K562 (cell line): Measurements from ENCODE around the gene SLC45A3. TPM values are rescaled to one million over a fixed set of nuclear protein-coding genes. Genes with fewer than 3 reads are reported as not detected.

ENCODE experiments used
- ATAC-seq: fragments of 200-7000 bp; cut with Tn5 transposase; 3 replicates; pipeline ENCODE4 v1.9.1; 2020; ENCODE audit warnings: moderate library complexity
- BruUV-seq: library from RNA; stranded (reverse); fragments of 400-500 nt; replicated peaks from 2 replicates; lab custom pipeline; 2021; lab: Mats Ljungman, UMichigan
- CTCF ChIA-PET: fragments of 300-600 bp; formaldehyde crosslinking; extraction: SDS; loops from one replicate; lab custom pipeline; 2021; ENCODE audit warnings: low intra/inter-chr PET ratio; lab: Yijun Ruan, JAX
- POLR2A ChIA-PET: fragments of 300-600, 350-650 bp; sonication (Branson Sonifier 250); formaldehyde crosslinking; extraction: SDS; loops from one replicate; lab custom pipeline; 2021; ENCODE audit warnings: antibody characterized with exemption, inconsistent platforms; lab: Yijun Ruan, JAX
- DNase-seq, 4 experiments: peaks; one replicate each; pipeline versions ENCODE4 v3.0.0 to v3.0.0-alpha.2; 2011 to 2018; ENCODE audit warnings: low spot score in 3 of 4, mixed read lengths in 3 of 4; ENCODE audit errors: extremely low read depth in 1 of 4
- FAIRE-seq: peaks from 2 replicates; lab custom pipeline; 2011; peaks lifted over from hg19 to GRCh38; lab: Jason Lieb, UNC
- H2AFZ ChIP-seq: 2 replicates; pipeline ENCODE4 v1.6.0; 2011; ENCODE audit warnings: low read depth, low read length, control low read depth, inconsistent platforms
- H3K27ac ChIP-seq: fragments of 200-600 bp; 3 replicates; pipeline ENCODE4 v1.8.0; 2011; ENCODE audit warnings: low read depth, mild to moderate bottlenecking, control low read depth, inconsistent platforms, low read length, moderate library complexity, mixed read lengths; ENCODE audit errors: extremely low read depth
- H3K27me3 ChIP-seq, 2 experiments: fragments of 300-600 bp in 1 of 2; 2 replicates in 1 of 2; 3 replicates in 1 of 2; pipeline versions ENCODE4 v1.6.0 to v1.8.0; 2011; ENCODE audit warnings: inconsistent platforms in 2 of 2, low read length in 2 of 2, mild to moderate bottlenecking in 1 of 2, mixed read lengths in 1 of 2, moderate library complexity in 1 of 2; ENCODE audit not compliant: control insufficient read depth in 2 of 2, insufficient read depth in 2 of 2
- H3K36me3 ChIP-seq: fragments of 300-600 bp; 3 replicates; pipeline ENCODE4 v1.8.0; 2011; ENCODE audit warnings: mild to moderate bottlenecking, low read length, inconsistent platforms; ENCODE audit not compliant: control insufficient read depth, insufficient read depth
- H3K4me1 ChIP-seq, 2 experiments: fragments of 200-600 bp in 1 of 2; replicated peaks in 1 of 2; 2 replicates in 1 of 2; 3 replicates in 1 of 2; pipeline versions ENCODE4 v1.5.1 to v1.8.0; 2011; ENCODE audit warnings: inconsistent platforms in 2 of 2, low read length in 2 of 2, mild to moderate bottlenecking in 1 of 2, mixed read lengths in 1 of 2, moderate library complexity in 1 of 2; ENCODE audit not compliant: control insufficient read depth in 2 of 2, insufficient read depth in 2 of 2
- H3K4me2 ChIP-seq: 2 replicates; pipeline ENCODE4 v1.6.1; 2011; ENCODE audit warnings: low read length, control low read depth, inconsistent platforms, mixed read lengths; ENCODE audit not compliant: insufficient read depth
- H3K4me3 ChIP-seq: fragments of 200-600 bp; sonication (generic), shearing (Covaris generic); 2 replicates; pipeline ENCODE4 v1.5.1; 2016; ENCODE audit warnings: control low read depth, inconsistent platforms
- H3K79me2 ChIP-seq: fragments of 200-600 bp; 3 replicates; pipeline ENCODE4 v1.8.0; 2011; ENCODE audit warnings: low read length, inconsistent platforms; ENCODE audit not compliant: control insufficient read depth, insufficient read depth
- H3K9ac ChIP-seq, 2 experiments: 2 replicates each; pipeline versions ENCODE4 v1.6.0 to v1.6.1; 2011; ENCODE audit warnings: low read depth in 2 of 2, low read length in 2 of 2, control low read depth in 1 of 2, inconsistent platforms in 1 of 2, mild to moderate bottlenecking in 1 of 2, mixed read lengths in 1 of 2; ENCODE audit not compliant: insufficient read depth in 1 of 2
- H3K9me1 ChIP-seq: one replicate; pipeline ENCODE4 v1.6.0; 2011; ENCODE audit warnings: inconsistent platforms, mild to moderate bottlenecking, low read length, moderate library complexity; ENCODE audit not compliant: control insufficient read depth, insufficient read depth
- H3K9me3 ChIP-seq: replicated peaks from 2 replicates; pipeline ENCODE4 v1.5.1; 2011; ENCODE audit warnings: low read depth, low read length, inconsistent platforms; ENCODE audit not compliant: control insufficient read depth, insufficient read depth
- H4K20me1 ChIP-seq: replicated peaks from 2 replicates; pipeline ENCODE4 v1.6.1; 2011; ENCODE audit warnings: low read length, inconsistent platforms, mixed read lengths; ENCODE audit not compliant: control insufficient read depth, insufficient read depth
- HNRNPL ChIP-seq: fragments of 200-400 bp; formaldehyde crosslinking; IDR thresholded peaks from 2 replicates; pipeline ENCODE4 v1.6.1; 2017; ENCODE audit warnings: low read depth, mild to moderate bottlenecking, low read length
- POLR2AphosphoS5 ChIP-seq: IDR thresholded peaks from 2 replicates; pipeline ENCODE4 v1.6.1; 2011; ENCODE audit warnings: mild to moderate bottlenecking, low read depth, low read length, moderate library complexity; ENCODE audit not compliant: control insufficient read depth, insufficient read depth
- PTTG1 ChIP-seq: fragments of 450-650 bp; IDR thresholded peaks from 2 replicates; pipeline ENCODE4 v1.6.1; 2016; ENCODE audit warnings: low read depth, mild to moderate bottlenecking, missing genetic modification characterization, missing compliant biosample characterization
- ZBTB33 ChIP-seq: sonication (generic); formaldehyde crosslinking; IDR thresholded peaks from 2 replicates; pipeline ENCODE4 v1.8.1; 2023; ENCODE audit warnings: mild to moderate bottlenecking, missing genetic modification reagents
- ZNF12 ChIP-seq: sonication (generic); formaldehyde crosslinking; IDR thresholded peaks from 2 replicates; pipeline ENCODE4 v1.4.0; 2020; ENCODE audit warnings: mild to moderate bottlenecking, missing genetic modification reagents
- ZNF143 ChIP-seq: sonication (generic); formaldehyde crosslinking; IDR thresholded peaks from 2 replicates; pipeline ENCODE4 v1.9.0; 2022; ENCODE audit warnings: mild to moderate bottlenecking, missing genetic modification reagents
- ZNF589 ChIP-seq: fragments of 200-800 bp; sonication (Bioruptor generic); IDR thresholded peaks from 2 replicates; pipeline ENCODE4 v1.6.1; 2016; ENCODE audit warnings: low read depth, missing genetic modification characterization, missing compliant biosample characterization
- ZNF717 ChIP-seq: fragments of 250-450 bp; sonication (Bioruptor Pico); IDR thresholded peaks from 2 replicates; pipeline ENCODE4 v1.5.0; 2021
- WGBS: fragments of 100-300 bp; shearing (Covaris generic); methylation state at CpG from one replicate; pipeline ENCODE4 v1.1.6; 2016; ENCODE audit warnings: low coverage, mixed read lengths; ENCODE audit not compliant: insufficient coverage; ENCODE audit errors: missing lambda C conversion rate; 5-methylcytosine and 5-hydroxymethylcytosine counted together
- in situ Hi-C: fragments of 300-500 bp; cut with MboI; formaldehyde crosslinking; loops from 4 replicates; pipeline ENCODE4 v1.15.0; 2018; ENCODE audit warnings: inconsistent platforms, mixed read lengths
- intact Hi-C: fragments of 100-400 bp; cut with micrococcal nuclease; formaldehyde crosslinking; loops from 2 replicates; pipeline ENCODE4 v1.14.2; 2022
- polyA plus RNA-seq, 8 experiments: library from polyadenylated mRNA; depleted of rRNA in 4 of 8; stranded (reverse) in 5 of 8; unstranded in 3 of 8; fragments of >200 nt; fragmentation: Nextera tagmentation in 2 of 8; fragmentation: Illumina TruSeq in 1 of 8; extraction: Ambion mirVana in 2 of 8; extraction: Trizol in 1 of 8; gene quantifications; 2 replicates each; pipeline versions ENCODE4 v1.2.1 to v1.2.3, GENCODE V29; 2011 to 2014; ENCODE audit warnings: inconsistent platforms in 1 of 8, missing spikeins in 1 of 8
- total RNA-seq, 7 experiments: library from RNA; depleted of rRNA in 6 of 7; stranded (reverse); fragments of >200 nt in 6 of 7; fragmentation: Illumina TruSeq in 2 of 7; extraction: Trizol in 2 of 7; gene quantifications; 2 replicates each; pipeline versions ENCODE4 v1.2.1 to v1.2.3, GENCODE V29; 2011 to 2021; ENCODE audit warnings: low replicate concordance in 1 of 7
- TF ChIP-seq, protein P1 (sequence below): sonication (generic); formaldehyde crosslinking; IDR thresholded peaks from 2 replicates; pipeline ENCODE4 v1.8.0; 2022; ENCODE audit warnings: mild to moderate bottlenecking, missing genetic modification reagents
- TF ChIP-seq, protein P2 (sequence below): fragments of 250-450 bp; sonication (Bioruptor Pico); IDR thresholded peaks from 2 replicates; pipeline ENCODE4 v1.8.0; 2021; ENCODE audit warnings: mild to moderate bottlenecking, moderate library complexity

The SLC45A3 gene
- total and polyA plus RNA-seq, 9 of the 15 experiments (the other 6 are each of a cell fraction or from before 2014, with no cell fraction given), result 0.06 to 3.3 (median 1.3) TPM

DNA sequence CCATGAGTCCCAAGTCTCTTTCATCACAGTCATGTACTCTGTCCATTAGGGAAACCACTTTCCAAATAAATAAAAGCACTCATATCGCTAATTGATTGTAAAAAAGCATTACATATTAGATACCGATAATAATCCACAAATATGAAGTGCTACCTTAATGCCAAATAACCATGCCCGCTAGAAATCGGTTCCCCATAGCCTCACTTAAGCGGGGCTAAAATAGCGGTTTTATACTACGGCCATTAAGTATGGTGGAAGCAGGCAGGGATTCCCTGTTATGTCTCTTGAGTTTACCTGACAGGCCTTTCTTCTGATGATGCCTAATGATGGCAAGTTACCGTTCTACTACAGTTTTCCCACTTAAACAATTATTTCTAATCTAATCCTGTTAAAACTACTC, 52.4 kb downstream of the SLC45A3 start:
- no peak overlapping the region for H2AFZ ChIP-seq
- intact Hi-C loops, result no loop called here
- DNase-seq (no peak), FAIRE-seq (no peak), ATAC-seq (no peak)
- H3K27me3 ChIP-seq, result no peaks in the 10 kb centered on the region
- no peak overlapping the region for H3K27ac ChIP-seq
- no peaks in the 10 kb centered on the region for H4K20me1 ChIP-seq
- no peaks in the 10 kb centered on the region for H3K9me3 ChIP-seq
- TF ChIP-seq HNRNPL (no peak), ZNF717 (CRISPR knock-in tag) (no peak), ZBTB33 (CRISPR knock-in tag) (peak; percentile 27; the same call in 1 of the 2 replicates), POLR2AphosphoS5 (peak; percentile 22; the same call in 1 of the 2 replicates), ZNF589 (CRISPR knock-in tag) (no peak), ZNF143 (CRISPR knock-in tag) (no peak), ZNF12 (CRISPR knock-in tag) (no peak), PTTG1 (tag) (no peak)
- TF ChIP-seq, protein P1, sequence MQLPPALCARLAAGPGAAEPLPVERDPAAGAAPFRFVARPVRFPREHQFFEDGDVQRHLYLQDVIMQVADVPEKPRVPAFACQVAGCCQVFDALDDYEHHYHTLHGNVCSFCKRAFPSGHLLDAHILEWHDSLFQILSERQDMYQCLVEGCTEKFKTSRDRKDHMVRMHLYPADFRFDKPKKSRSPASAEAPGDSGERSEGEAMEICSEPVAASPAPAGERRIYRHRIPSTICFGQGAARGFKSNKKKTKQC (CRISPR knock-in tag), result no peak
- TF ChIP-seq, protein P2, sequence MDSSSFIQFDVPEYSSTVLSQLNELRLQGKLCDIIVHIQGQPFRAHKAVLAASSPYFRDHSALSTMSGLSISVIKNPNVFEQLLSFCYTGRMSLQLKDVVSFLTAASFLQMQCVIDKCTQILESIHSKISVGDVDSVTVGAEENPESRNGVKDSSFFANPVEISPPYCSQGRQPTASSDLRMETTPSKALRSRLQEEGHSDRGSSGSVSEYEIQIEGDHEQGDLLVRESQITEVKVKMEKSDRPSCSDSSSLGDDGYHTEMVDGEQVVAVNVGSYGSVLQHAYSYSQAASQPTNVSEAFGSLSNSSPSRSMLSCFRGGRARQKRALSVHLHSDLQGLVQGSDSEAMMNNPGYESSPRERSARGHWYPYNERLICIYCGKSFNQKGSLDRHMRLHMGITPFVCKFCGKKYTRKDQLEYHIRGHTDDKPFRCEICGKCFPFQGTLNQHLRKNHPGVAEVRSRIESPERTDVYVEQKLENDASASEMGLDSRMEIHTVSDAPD (CRISPR knock-in tag), result no peak
- BruUV-seq, result no TSS peak
- no peak overlapping the region for H3K9ac ChIP-seq
- ChIA-PET POLR2A (interaction anchor here (0.5 to 0.9 kb wide), 2 partner anchors 36 to 119 kb away, joined by 4 read pairs; no protein-coding TSS in a partner anchor), CTCF (no interaction called here)
- peaks cover 40% of the 10 kb centered on the region; the same call in 2 of the 3 replicates for H3K36me3 ChIP-seq
- H3K4me3 ChIP-seq, result no peak overlapping the region
- 97% methylated on average over 8 of the region's 8 CpGs for WGBS
- H3K4me1 ChIP-seq, result peaks cover 11 to 15% of the 10 kb centered on the region in 2 experiments
- peaks cover 82% of the 10 kb centered on the region for H3K79me2 ChIP-seq
- no peak overlapping the region for H3K4me2 ChIP-seq
- no peaks in the 10 kb centered on the region for H3K9me1 ChIP-seq
- in situ Hi-C loops, result no loop called here
